Mesenteric fat pad (tissue), 1 donor: ENCODE measurements around the gene CETP. TPM values are rescaled to one million over a fixed set of nuclear protein-coding genes. Genes with fewer than 3 reads are reported as not detected.

Experiments used
- DNase-seq: peaks from one replicate; pipeline ENCODE4 v3.0.0-alpha.2; 2020; ENCODE audit warnings: low spot score
- long read RNA-seq: library from polyadenylated mRNA; unstranded; transcript quantifications from one replicate; pipeline ENCODE4 v2.0.0, GENCODE V29; 2020
- total RNA-seq: library from RNA; stranded (reverse); fragmentation: NEBNext Ultra II Directional; extraction: Animal tissue kit (Norgen Biotek cat#: 25700); gene quantifications from one replicate; pipeline ENCODE4 v1.2.1, GENCODE V29; 2021
- donor health status: DM: yes; HTN: yes; CAD: no.

CETP gene, protein sequence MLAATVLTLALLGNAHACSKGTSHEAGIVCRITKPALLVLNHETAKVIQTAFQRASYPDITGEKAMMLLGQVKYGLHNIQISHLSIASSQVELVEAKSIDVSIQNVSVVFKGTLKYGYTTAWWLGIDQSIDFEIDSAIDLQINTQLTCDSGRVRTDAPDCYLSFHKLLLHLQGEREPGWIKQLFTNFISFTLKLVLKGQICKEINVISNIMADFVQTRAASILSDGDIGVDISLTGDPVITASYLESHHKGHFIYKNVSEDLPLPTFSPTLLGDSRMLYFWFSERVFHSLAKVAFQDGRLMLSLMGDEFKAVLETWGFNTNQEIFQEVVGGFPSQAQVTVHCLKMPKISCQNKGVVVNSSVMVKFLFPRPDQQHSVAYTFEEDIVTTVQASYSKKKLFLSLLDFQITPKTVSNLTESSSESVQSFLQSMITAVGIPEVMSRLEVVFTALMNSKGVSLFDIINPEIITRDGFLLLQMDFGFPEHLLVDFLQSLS
- total RNA-seq = 6.4 TPM
- long read RNA-seq, transcript CETP-201 (16 exons, 1,791 nt) = major isoform, 62 of 91 reads
- long read RNA-seq, transcript CETP-202 (15 exons, 1,537 nt) = minor isoform, 14 of 91 reads
- long read RNA-seq, partial matches to known transcripts = 4 of 91 reads
- long read RNA-seq, other reads (novel, unspliced or antisense) = 11 of 91 reads

DNA sequence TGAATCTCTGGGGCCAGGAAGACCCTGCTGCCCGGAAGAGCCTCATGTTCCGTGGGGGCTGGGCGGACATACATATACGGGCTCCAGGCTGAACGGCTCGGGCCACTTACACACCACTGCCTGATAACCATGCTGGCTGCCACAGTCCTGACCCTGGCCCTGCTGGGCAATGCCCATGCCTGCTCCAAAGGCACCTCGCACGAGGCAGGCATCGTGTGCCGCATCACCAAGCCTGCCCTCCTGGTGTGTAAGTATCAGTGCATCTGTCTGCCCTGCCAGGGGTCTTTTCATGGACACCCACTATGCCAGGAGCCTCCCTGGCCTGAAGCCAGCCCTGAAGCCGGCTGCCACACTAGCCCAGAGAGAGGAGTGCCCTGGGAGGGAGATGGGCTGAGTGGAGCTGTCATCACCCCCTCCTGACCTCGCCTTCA lies at the start of gene CETP:
CETP (plus strand) TSS at position 100 of the 431 bp plus-strand sequence; CDS start at position 130, 30 bp downstream.
- no peak for DNase-seq

DNA sequence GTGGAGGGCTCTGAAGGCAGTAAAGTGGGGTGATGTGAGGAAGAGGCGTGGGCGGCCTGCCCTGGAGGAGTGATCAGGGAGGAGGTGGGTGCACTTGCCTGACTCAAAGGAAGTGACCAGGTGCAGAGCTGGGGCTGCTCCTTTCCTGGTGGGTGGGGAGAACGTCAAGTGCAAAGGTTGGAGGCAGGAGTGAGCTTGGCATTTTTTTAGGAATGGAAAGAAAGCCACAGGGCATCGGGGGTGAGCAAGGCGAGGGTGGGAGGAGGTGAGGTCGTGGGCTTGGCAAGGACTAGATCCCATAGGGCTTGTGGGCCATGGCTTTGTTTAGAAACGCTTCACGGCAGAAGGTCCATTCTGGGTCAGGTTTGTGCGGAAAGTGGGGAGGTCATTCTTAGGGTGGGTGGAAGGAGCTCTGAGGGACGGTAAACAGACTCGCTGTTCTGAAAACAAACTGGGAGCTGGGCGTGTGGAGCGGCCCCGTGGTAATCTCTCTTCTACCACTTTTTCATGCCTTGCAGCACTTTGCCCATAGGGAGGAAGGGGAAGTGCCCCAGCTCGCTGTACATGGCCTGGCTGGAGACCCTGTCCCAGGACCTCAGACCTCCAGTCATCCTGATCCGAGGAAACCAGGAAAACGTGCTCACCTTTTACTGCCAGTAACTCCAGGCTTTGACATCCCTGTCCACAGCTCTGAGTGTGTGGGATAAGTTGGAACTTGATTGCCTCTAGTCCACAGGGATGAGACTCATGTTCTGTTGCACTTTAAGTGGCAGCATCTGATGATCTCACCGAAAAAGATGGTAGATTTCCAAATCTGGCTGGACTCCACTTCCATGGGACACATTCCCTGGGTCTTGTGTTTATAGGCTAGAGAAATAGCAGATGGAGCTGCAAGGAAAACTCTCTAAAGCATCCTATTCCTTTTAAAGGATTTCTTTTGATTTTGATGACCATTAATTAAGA lies 48.7 kb upstream of the CETP start:
- DNase-seq = no peak

DNA sequence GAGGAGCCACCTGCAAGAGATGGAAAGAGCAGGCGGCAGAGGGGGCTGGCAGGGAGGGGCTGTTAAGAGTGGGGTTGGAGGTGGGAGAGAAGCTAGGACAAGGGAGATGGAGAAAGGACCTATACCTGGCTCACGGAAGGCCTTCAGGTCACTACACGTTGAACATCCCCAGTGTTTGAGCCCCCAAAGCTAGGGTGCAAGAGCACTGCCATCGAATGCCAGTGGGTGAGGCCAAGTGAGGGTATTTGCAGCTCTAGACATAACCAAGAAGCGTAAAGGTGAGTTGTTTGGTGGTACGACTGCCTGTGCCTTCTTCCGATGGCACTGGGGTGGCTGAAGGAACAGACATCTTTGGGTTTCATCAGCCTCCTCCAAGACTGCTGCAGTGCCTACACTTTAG lies 46.9 kb upstream of the CETP start:
- no peak for DNase-seq

DNA sequence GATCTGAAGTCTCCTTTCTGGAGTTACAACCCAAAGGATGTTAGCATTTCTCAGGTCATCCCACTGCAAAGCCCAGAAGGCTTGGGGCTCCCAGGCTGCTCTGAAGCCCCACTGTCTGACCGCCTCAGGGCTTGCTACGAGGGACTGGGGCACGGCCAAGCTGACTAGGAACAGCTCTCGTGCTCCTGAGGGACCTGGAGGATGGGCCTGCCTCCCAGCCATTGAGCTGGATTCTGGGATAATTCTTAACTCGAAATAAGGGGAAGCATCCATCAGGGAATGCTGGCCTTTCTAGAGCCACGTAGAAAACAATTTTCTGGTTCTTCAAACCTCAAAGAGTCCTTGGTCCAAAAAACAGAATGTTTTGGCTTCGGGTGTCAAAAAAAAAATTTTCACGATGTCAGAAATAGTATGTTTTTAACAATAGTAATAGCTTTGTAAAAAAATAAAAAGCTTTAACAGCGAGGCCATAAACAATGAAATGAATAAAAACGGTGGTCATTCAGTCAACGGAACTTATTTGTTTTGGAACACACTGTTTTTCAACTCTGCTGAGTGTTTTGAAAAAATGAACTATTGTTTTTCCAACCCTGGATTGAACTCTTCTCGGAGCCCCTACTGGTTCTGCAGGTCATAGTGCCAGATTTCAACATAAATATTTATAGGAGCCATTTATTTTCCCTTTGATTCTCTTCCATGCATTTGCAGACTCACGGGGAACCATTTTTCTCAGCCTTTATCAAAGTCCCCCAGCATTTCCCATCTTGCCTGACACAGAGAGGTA lies 46.2 kb upstream of the CETP start:
- no peak for DNase-seq

DNA sequence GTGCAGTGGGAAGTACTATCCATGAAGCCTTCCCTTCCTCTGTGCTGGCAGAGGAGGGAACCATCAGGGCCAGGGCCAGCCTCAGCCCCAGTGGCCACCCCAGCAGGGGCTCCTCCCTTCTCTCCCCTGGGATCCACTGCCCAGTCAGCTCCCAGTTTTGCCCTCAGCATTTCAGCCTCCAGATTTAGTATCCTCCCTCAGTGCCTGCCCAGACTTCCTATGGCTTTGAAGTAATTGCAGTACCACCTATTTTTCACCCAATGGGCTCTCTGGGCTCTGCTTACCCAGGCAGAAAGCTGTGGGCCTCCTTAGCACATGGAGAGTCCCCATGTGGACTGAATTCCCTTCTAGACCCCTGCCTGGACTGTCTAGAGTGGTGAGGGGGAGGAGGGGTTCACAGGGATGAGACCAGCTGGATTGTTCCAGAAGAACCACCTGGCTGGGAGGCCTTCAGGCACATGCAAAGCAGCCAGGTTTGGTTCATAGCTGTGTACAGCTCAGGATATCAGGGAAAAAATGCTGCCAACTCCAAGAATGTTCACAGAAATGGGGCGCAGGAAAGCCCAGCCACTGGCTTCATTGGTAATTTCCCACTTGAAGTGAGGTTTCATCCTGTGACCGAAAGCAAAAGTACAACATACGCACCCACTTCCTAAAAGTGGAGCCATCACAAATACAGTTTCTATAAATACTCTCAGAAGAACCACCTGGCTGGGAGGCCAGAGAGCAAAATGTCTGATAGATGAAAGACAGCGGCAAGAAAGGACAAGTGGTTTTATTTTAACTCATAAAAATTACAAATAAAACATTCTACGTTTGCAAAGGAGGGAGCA lies 45.0 kb upstream of the CETP start:
- no peak for DNase-seq

DNA sequence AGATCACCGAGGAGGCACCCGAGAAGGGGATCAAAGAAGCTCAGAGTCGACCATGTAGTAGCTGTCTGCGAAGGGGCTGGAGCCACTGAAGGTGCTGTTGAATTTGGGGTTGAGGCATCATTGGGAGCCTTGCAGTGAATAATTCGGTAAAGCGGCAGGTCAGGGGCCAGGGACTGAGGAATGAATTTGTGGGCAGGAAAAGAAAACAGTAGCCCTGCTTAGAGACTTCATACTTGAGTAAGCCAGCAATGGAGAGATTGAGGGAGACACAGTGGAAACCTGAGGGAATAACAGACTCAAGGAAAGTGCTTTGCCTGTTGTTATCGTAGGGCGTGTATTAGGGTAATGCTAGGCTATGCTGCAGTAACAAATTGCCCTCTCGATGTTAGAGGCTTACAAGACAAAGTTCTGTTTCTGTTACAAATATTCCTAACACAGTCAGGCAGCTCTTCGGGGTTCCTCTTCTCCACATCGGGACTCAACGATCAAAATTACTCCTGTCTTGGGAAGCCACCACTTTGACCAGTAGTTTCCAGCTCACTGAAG lies 43.2 kb upstream of the CETP start:
- peak; percentile 2 for DNase-seq

DNA sequence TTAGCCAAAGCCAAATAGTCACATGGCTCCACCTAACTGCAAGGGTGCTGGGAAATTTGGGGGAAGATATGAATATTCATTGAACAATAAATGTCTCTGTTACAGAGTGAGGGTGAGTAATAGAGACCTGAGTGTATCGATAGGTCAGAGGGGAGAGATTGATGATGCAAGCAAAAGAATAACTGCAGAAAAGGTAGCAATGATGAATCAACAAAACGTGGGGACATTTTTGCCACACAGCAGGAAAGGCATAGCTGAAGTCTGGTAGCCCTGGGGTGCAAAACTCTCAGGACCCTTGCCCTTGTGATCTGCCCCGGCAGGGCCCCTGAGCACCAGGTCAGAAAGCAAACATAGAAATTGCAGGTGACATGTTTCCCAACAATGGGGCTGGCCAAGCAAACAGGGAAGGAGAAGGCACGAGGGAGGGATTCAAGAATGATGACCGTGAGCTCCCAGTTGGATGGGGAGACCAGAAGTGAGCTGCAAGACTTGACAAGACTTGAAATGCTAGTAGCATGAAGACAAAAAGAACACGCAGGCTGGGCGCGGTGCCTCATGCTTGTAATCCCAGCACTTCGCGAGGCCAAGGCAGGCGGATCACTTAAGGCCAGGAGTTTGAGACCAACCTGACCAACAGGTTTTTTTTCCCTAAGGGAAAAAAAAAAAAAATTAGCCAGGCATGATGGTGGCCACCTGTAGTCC lies 42.5 kb upstream of the CETP start:
- peak; percentile 64 for DNase-seq

DNA sequence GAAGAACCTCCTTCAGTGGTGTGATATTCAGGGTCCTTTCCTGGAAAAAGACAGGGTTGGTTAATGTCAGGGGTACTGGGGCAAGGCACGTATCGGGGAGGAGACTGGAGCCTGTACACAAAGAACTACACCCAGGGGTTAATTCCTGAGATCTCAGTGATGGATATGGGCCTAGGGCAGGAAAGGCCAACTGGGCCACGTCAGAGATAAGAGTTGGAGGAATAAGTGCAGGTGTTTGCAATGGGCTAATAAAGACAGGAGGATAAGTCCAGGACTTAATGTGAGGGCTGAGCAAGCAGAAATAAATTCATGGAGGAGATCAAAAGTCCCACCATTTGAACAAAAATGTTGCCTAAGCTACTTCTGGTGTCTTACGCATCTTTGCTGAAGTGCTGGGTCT lies 40.2 kb upstream of the CETP start:
- peak; percentile 68 for DNase-seq

DNA sequence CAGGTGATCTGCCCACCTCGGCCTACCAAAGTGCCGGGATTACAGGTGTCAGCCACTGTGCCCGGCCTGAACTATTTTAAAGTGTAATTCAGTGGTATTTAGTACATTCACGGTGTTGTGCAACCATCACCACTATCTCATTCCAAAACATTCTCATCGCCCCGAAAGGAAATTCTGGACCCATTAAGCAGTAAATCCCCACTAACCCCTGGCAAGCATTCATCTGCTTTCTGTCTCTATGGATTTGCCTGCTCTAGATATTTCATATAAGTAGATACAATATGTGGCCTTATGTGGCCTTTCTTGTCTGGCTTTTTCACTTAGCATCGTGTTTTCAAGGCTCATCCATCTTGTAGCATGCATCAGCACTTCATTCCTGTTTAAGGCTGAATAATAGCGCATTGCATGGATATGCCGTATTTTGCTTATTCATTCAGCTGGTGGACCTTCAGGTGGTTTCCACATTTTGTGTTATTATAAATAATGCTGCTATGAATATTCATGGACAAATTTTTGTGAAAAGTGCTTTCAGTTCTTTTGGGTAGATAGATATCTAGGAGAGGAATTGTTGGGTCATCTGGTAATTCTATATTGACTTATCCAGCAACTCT lies 38.2 kb upstream of the CETP start:
- no peak for DNase-seq

DNA sequence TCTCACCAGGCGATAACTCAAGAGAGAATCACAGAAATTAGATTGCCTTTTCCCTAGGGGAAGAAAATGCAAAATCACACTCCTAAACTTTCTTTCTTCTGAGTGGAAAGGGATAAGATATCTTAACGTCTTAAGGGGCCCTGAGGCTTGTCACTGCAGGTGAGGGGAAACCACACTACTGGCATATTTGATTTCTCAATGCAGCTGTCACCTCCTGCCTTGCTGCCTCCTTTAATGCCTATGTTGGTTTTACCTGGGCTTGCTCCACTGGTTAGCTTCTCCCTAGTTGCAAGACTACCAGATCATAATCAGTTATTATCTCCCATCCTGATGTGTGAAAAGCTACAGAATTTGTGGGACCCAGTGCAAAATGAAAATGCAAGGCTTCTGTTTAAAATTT lies 34.3 kb upstream of the CETP start:
- no peak for DNase-seq

DNA sequence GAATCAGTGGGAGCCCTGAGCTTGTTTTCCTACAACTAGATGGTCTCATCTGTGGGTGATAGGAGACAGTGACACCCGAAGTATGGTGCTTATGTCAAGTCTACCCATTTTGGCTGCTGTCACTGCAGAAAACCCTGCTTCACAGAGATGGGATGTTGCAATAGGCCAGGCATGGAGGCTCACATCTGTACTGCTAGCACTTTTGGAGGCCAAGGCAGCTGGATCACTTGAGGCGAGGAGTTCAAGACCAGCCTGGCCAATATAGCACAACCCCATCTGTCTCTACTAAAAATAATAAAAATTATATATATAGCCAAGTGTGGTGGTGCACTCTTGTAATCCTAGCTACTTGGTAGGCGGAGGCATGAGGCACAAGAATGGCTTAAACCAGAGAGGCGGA lies 32.1 kb upstream of the CETP start:
- DNase-seq = no peak

DNA sequence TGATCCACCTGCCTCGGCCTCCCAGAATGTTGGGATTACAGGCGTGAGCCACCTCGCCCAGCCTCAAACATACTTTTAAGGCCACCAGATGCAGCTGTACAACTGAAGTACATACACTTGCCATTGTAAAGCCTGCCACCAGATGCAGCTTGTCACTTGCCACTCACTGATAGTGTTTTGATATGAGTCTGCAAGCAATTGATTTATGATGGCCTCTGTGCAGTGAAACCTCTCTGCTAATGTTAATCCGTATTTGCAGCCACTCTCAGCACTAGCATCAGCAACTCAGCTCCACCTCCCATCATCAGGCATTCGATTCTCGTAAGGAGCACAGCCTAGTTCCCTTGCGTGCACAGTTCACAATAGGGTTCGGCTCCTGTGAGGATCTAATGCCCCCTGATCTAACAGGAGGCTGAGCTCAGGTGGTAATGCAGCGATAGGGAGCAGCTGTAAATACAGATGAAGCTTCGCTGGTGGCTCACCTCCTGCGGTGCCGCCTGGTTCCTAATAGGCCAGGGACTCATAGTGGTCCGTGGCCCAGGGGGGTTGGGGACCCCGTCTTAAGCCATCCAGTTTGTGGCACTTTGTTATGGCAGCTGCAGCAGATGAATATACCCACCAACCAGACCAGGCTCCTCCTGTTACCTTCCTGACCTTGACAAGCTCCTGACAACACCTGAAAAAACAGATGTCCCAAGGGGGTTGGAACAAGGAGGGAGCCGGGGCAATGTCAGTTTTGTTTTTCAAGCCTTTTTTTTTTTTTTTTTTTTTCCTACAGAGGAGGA lies 31.1 kb upstream of the CETP start:
- no peak for DNase-seq

DNA sequence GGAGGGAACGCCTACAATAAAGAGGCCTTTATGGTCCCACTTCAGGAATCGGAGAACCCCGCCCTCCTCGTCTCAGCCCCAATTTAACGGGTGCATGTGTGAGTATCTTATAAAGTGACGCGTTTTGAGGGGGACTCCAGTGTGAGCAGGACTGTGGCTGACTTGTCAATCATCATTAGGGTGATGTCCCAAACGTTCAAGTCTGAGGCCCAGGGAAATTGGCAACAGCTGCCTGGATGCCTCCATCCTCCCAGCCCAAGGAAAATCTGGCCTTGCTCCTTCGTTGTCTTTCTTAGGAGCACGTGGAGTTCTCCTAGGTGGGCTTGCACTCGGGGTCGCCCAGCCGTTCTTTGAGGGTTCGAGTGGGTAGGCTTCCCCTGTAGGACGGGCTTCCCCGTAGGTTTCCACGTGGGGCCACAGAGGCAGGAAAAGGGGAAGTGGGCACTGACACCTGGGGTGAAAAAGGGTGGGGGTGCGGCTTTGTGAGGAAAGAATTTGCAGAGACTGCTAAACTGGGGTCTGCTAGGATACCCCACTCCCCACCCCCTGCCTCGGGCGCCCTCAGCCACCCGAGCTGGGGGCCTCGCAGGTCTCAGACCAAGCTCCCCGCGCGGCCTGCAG lies 30.4 kb upstream of the CETP start:
- DNase-seq = no peak

DNA sequence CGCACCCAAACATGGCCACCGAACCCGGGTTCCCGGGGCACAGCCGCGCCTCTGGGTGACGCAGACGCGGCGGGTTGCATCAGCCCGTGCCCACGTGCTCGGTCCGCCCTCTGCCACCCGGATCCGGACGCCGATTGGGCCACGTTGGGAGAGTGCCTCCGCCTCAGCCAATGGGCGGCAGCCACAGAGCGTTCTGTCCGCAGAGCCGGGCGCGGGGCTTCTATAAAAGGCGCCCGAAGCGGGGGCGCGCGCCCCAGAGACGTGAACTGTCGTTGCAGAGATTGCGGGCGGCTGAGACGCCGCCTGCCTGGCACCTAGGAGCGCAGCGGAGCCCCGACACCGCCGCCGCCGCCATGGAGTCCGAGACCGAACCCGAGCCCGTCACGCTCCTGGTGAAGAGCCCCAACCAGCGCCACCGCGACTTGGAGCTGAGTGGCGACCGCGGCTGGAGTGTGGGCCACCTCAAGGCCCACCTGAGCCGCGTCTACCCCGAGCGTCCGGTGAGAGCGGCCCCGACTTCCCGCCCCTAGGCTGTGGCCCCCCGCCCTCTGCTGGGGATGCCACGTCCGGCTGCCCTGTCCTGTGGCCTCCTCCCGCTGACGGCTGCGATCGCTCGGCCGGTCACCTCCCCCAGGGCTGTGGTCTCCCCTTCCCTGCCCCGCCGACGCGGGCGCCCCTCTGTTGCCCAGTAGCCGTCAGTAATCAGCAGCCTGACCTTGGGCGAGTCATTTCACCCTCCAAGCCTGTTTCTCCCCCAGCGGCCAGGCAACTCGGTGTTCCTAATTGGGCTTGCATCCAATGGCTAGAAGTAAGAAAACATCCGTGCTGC lies 29.6 kb upstream of the CETP start, which contains the start of gene HERPUD1:
HERPUD1 (plus strand) TSS at position 251 of the 829 bp plus-strand sequence; CDS start at position 354, 103 bp downstream.
- DNase-seq = peak; percentile 100

DNA sequence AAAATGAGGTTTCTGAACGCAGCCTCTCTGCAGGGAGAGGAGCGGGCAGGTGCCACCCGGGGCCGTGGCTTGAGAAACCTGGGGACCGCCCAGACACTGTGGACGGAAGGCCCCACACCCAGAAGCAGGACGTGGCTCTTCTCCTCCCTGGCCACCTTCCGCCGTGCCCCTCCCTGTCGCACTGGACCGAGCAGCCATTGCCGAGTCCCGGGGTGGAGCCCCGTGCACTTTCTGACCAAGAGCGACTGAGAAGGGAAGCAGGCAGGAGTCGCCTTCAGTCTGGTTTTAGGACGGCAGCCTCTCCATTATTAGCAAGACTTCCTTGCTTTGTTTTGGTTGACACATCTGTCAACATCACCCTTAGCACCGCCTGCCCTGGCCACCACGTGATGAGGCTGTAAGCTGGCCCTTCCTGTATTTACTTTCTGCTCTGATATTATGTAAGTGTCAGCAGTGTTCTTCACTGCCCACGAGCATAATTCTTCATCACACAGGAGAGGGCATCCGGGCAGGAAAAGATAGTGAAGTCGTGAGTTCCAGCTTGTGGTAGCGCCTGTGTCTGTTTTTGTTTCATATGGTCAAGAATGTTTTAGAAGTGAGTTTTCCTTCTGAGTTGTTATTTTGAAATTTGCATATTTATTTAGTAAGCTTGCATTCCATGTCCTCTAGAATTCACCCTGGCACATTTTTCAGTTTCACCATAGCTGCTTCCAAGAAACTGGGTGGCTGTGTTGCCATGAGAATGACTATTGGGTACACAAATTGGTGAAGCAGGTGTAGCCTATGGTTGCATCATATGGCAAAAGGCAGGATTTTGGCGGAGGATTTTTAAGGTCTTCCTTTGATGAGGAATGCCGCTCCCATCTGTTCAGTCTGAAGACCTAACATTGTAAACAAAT lies 28.8 kb upstream of the CETP start:
- DNase-seq = peak; percentile 93
